Measurements from ENCODE around the gene SLC6A1. TPM values are rescaled to one million over a fixed set of nuclear protein-coding genes. Genes with fewer than 3 reads are reported as not detected.

SLC6A1 gene
- total RNA-seq, 2 experiments from 2014 or later = not detected

GRCh38 chr3:10956531-10956930 is 36.0 kb upstream of the SLC6A1 start:
- H3K4me3 ChIP-seq (ENCODE audit: low read depth, low read length, poor library complexity, severe bottlenecking) = no peak overlapping the region
- intact Hi-C loops (cut with micrococcal nuclease; ENCODE audit: unreplicated experiment) = no loop called here
- TF ChIP-seq EZH2phosphoT487 (IDR thresholded peaks at IDR 0.05; ENCODE audit: borderline replicate concordance, low read depth, low read length) = no peak
- TF ChIP-seq CTCF (conservative IDR thresholded peaks at IDR 0.05; ENCODE audit: low read length) = no peak
- ChIA-PET POLR2A (no interaction called here), CTCF (ENCODE audit: unreplicated experiment) (no interaction called here)
- H3K9me2 ChIP-seq (ENCODE audit: insufficient read depth, low read length) = no peaks in the 10 kb centered on the region
- H3K79me2 ChIP-seq (ENCODE audit: insufficient read depth, low read depth, low read length) = no peaks in the 10 kb centered on the region
- H3K9me3 ChIP-seq (ENCODE audit: low read length) = no peaks in the 10 kb centered on the region
- no peaks in the 10 kb centered on the region for H4K20me1 ChIP-seq (ENCODE audit: insufficient read depth, low read length)
- H3K4me2 ChIP-seq (ENCODE audit: low read length) = no peak overlapping the region
- no TSS peak for BruUV-seq (replicated peaks)
- no peak overlapping the region for H2AFZ ChIP-seq (ENCODE audit: low read length)
- no peaks in the 10 kb centered on the region for H3K4me1 ChIP-seq (ENCODE audit: insufficient read depth, low read length, poor library complexity, severe bottlenecking)
- no peak for DNase-seq (ENCODE audit: low spot score)
- no peak overlapping the region for H3K27ac ChIP-seq (ENCODE audit: low read depth, low read length, poor library complexity, severe bottlenecking)
- H3K36me3 ChIP-seq (ENCODE audit: insufficient read depth, low read length) = no peaks in the 10 kb centered on the region

GRCh38 chr3:10956986-10957385 is 35.6 kb upstream of the SLC6A1 start:
- BruUV-seq (replicated peaks) = no TSS peak
- TF ChIP-seq CTCF (conservative IDR thresholded peaks at IDR 0.05; ENCODE audit: low read length) (no peak), EZH2phosphoT487 (IDR thresholded peaks at IDR 0.05; ENCODE audit: borderline replicate concordance, low read depth, low read length) (no peak)
- DNase-seq (ENCODE audit: low spot score) = no peak
- no peaks in the 10 kb centered on the region for H3K9me2 ChIP-seq (ENCODE audit: insufficient read depth, low read length)
- ChIA-PET POLR2A (no interaction called here), CTCF (ENCODE audit: unreplicated experiment) (no interaction called here)
- intact Hi-C loops (cut with micrococcal nuclease; ENCODE audit: unreplicated experiment) = no loop called here
- H3K79me2 ChIP-seq (ENCODE audit: insufficient read depth, low read depth, low read length) = no peaks in the 10 kb centered on the region
- H3K4me2 ChIP-seq (ENCODE audit: low read length) = no peak overlapping the region
- no peak overlapping the region for H3K4me3 ChIP-seq (ENCODE audit: low read depth, low read length, poor library complexity, severe bottlenecking)
- no peaks in the 10 kb centered on the region for H3K36me3 ChIP-seq (ENCODE audit: insufficient read depth, low read length)
- H2AFZ ChIP-seq (ENCODE audit: low read length) = no peak overlapping the region
- H3K9me3 ChIP-seq (ENCODE audit: low read length) = no peaks in the 10 kb centered on the region
- H3K4me1 ChIP-seq (ENCODE audit: insufficient read depth, low read length, poor library complexity, severe bottlenecking) = no peaks in the 10 kb centered on the region
- no peaks in the 10 kb centered on the region for H4K20me1 ChIP-seq (ENCODE audit: insufficient read depth, low read length)
- no peak overlapping the region for H3K27ac ChIP-seq (ENCODE audit: low read depth, low read length, poor library complexity, severe bottlenecking)

- no peaks in the 10 kb centered on the region for H3K36me3 ChIP-seq (ENCODE audit: insufficient read depth, low read length)
- no peaks in the 10 kb centered on the region for H3K4me1 ChIP-seq (ENCODE audit: insufficient read depth, low read length, poor library complexity, severe bottlenecking)
- H3K4me2 ChIP-seq (ENCODE audit: low read length) = no peak overlapping the region
- H3K9me2 ChIP-seq (ENCODE audit: insufficient read depth, low read length) = no peaks in the 10 kb centered on the region
- no peaks in the 10 kb centered on the region for H4K20me1 ChIP-seq (ENCODE audit: insufficient read depth, low read length)
- no peak overlapping the region for H2AFZ ChIP-seq (ENCODE audit: low read length)
- intact Hi-C loops (cut with micrococcal nuclease; ENCODE audit: unreplicated experiment) = no loop called here
- no peak overlapping the region for H3K4me3 ChIP-seq (ENCODE audit: low read depth, low read length, poor library complexity, severe bottlenecking)
- no peaks in the 10 kb centered on the region for H3K79me2 ChIP-seq (ENCODE audit: insufficient read depth, low read depth, low read length)
- TF ChIP-seq EZH2phosphoT487 (IDR thresholded peaks at IDR 0.05; ENCODE audit: borderline replicate concordance, low read depth, low read length) = no peak
- no peak for TF ChIP-seq CTCF (conservative IDR thresholded peaks at IDR 0.05; ENCODE audit: low read length)
- ChIA-PET POLR2A (no interaction called here), CTCF (ENCODE audit: unreplicated experiment) (no interaction called here)
- H3K27ac ChIP-seq (ENCODE audit: low read depth, low read length, poor library complexity, severe bottlenecking) = no peak overlapping the region
- BruUV-seq (replicated peaks) = no TSS peak
- no peak for DNase-seq (ENCODE audit: low spot score)
- H3K9me3 ChIP-seq (ENCODE audit: low read length) = no peaks in the 10 kb centered on the region
Measured at GRCh38 chr3:10957976-10958749, 34.4 kb upstream of the SLC6A1 start.
